ENCODE measurements around the gene CCDC50. TPM values are rescaled to one million over a fixed set of nuclear protein-coding genes. Genes with fewer than 3 reads are reported as not detected.

CCDC50 gene
- total RNA-seq, 2 donors from 2014 or later = 29.4 to 35.9 TPM

DNA sequence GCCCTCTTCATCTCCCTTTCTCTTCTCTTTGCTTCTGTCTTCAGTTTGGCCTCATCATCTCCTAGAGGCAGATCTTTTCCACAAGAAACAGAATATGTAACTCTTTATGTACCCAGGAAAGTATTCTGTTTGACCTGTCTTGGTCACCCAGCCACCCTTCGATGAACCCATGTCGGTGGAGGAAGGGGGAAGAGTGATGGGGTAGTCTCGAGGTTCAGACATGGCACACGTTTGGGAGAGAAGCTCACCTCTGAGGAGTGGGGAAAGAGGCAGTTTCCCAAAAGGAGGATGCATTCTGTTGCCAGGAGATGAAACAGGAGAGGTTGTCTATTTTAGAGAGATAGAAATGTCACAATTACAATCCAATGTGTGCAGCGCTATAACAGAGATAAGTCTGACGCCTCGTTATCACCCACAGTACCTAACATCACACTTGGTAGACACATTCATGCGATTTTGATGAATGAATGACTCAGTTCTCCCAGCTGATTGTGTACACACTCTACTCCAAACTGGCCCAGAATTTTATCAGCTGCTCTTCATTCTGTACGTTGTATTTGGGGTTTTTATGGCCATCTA lies 722 bp upstream of the CCDC50 start:
- H3K4me1 Mint-ChIP-seq (ENCODE audit: low read depth) = peaks cover 18% of the 10 kb centered on the region
- peaks cover 0 to under 1% of the 10 kb centered on the region in 2 donors for H3K9me3 Mint-ChIP-seq
- ATAC-seq (replicated peaks in 1 of 2) = peak; percentile 69 to 79
- H3K36me3 Mint-ChIP-seq (ENCODE audit: insufficient read depth in 2 of 2) = peaks cover 2% of the 10 kb centered on the region in 2 donors
- DNase-seq = no peak
- peak overlapping the region; percentile 43 to 72 for H3K4me3 Mint-ChIP-seq
- H3K27me3 Mint-ChIP-seq (ENCODE audit: low read depth) = peaks cover 23% of the 10 kb centered on the region
- H3K27ac Mint-ChIP-seq = peak overlapping the region; percentile 5

DNA sequence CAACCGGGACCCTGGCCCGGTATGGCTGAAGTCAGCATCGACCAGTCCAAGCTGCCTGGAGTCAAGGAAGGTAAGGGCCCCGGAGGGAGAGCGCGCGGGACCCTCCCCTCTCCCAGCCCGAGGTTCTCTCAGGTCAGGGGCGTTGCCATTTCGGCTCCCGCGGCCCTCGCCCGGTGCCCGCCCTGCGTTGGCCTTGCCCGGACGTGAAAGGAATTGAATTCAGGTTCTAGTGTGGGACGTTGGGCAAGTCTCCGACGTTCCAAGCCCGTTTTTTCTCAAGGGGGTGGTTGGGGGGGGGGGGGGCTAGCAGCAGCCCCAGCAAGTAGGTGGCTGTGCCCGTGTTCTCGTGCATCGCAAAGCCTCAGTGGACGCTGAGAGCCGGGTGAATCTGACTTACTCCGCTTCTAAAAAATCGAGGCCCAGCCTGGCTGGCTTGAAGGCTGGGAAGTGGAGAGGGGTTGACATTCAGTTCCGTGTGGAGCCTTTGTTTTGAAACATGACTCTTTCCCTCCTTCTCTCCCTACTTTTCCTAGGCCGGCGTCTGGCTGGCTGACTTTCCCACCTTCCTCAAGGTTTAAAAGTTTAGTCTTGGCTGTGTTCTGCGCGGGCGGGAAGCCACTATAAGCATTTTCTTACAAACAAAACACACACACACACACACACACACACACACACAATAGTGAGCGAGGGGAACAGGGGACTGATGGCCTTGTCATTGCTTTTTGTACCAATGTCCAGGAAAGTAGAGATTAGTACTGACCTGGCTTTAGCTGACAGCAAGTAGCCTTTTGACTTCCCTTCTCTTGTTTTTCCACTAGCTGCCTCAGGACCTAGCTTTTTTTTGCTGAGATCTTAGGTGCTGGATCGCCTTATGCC lies 698 bp downstream of the CCDC50 start, which contains the start of gene UTS2B:
UTS2B (minus strand) TSS at position 873 of the 876 bp plus-strand sequence. CDS start 48,337 bp downstream, outside the sequence.
- H3K9me3 Mint-ChIP-seq = no peaks in the 10 kb centered on the region
- peaks cover 2% of the 10 kb centered on the region in 2 donors for H3K36me3 Mint-ChIP-seq (ENCODE audit: insufficient read depth in 2 of 2)
- H3K4me3 Mint-ChIP-seq = peak within 1 kb of the TSS; percentile 72 to 89
- peaks cover 23% of the 10 kb centered on the region for H3K27me3 Mint-ChIP-seq (ENCODE audit: low read depth)
- H3K27ac Mint-ChIP-seq = peak within 1 kb of the TSS; percentile 85
- DNase-seq = peak; percentile 17 to 19
- peaks cover 18% of the 10 kb centered on the region for H3K4me1 Mint-ChIP-seq (ENCODE audit: low read depth)
- peak; percentile 29 to 45 for ATAC-seq (replicated peaks in 1 of 2)

DNA sequence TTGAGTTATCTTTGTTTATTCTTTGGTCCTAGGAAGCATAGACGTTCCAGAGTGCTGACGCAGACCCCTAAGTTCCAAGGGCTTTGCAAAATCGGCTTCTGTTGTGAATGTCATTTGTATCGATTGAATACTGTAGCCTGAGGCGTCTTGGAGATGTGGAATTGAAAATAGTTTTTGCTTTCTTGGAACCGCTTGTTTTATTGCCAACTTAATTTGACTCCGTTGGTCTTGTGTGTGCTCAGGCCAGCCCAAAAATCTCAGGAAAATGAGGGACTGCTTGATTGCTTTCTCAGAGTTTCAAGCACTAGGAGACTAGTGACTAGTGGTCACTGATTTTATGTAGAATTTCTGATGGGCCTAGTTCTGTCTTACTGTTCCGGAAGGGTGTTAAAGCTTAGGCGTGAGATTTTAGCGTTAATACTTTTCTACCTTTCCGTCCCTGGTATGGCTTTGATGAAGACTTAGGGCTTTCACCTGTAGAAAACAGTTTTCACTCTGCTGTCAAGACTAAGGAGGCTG lies 1.4 kb downstream of the CCDC50 start:
- Mint-ChIP-seq H3K27ac (peak overlapping the region; percentile 85), H3K9me3 (no peaks in the 10 kb centered on the region)

DNA sequence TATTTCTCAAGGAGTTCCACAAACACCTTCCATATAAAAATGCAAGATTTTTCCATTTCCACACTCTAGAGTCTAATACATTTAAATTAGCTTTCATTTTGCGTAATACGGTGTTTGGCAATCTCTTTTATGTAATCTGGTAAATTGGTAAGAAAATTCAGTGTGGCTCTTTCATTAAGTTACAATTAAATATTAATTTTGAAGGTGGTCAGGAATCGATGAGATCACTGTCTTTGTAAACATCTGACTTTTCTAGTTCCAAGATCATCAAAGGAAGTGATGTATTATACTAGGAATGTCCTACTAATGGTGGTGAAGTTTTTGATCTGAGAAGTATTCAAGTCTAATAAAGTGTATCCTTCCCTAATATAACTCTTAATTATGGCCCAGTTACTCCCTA lies 2.2 kb downstream of the CCDC50 start:
- no peak for ATAC-seq (replicated peaks in 1 of 2)
- Mint-ChIP-seq H3K27me3 (ENCODE audit: low read depth) (peaks cover 23% of the 10 kb centered on the region), H3K4me3 (peak overlapping the region; percentile 72 to 89), H3K27ac (no peak overlapping the region), H3K36me3 (ENCODE audit: insufficient read depth in 2 of 2) (peaks cover 2% of the 10 kb centered on the region in 2 donors), H3K9me3 (no peaks in the 10 kb centered on the region), H3K4me1 (ENCODE audit: low read depth) (peaks cover 22% of the 10 kb centered on the region)
- no peak for DNase-seq

More for the DNA sequence above, 1.4 kb downstream of the CCDC50 start:
- peaks cover 2% of the 10 kb centered on the region in 2 donors for H3K36me3 Mint-ChIP-seq (ENCODE audit: insufficient read depth in 2 of 2)
- peak overlapping the region; percentile 72 to 89 for H3K4me3 Mint-ChIP-seq
- peaks cover 23% of the 10 kb centered on the region for H3K27me3 Mint-ChIP-seq (ENCODE audit: low read depth)
- H3K4me1 Mint-ChIP-seq (ENCODE audit: low read depth) = peaks cover 19% of the 10 kb centered on the region
- DNase-seq (no peak), ATAC-seq (replicated peaks in 1 of 2) (no peak)

DNA sequence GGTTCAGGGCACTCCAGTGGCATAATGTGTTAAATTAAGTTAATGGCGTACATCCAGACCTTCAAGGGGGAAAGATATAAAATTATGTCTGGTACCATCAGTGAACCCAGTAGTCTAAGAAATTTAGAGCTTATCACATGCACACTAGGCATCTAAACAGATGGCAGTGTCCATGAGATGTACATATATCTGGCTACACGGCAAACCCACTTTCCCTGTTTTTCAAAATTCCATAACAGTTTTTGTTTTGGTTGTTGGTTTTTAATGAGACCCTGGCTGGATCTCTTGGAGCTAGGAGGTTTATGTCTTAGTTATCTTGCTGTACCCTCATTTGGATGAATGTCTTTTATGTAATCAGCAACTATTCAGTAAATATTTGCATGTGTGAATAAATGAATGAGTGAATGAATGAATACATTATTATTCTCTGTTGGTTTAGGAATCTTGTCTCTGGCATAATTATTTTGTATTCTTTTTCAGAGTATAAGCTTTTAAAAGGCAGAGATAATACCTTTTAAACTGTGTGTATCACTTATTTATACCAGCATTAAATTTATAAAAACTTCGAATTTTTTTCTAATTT lies 4.2 kb downstream of the CCDC50 start:
- Mint-ChIP-seq H3K4me1 (ENCODE audit: low read depth) (peaks cover 32% of the 10 kb centered on the region), H3K36me3 (ENCODE audit: insufficient read depth in 2 of 2) (peaks cover 2% of the 10 kb centered on the region in 2 donors), H3K27me3 (ENCODE audit: low read depth) (peaks cover 21% of the 10 kb centered on the region), H3K9me3 (no peaks in the 10 kb centered on the region), H3K27ac (no peak overlapping the region), H3K4me3 (no peak overlapping the region)
- ATAC-seq (replicated peaks in 1 of 2) (no peak), DNase-seq (no peak)

DNA sequence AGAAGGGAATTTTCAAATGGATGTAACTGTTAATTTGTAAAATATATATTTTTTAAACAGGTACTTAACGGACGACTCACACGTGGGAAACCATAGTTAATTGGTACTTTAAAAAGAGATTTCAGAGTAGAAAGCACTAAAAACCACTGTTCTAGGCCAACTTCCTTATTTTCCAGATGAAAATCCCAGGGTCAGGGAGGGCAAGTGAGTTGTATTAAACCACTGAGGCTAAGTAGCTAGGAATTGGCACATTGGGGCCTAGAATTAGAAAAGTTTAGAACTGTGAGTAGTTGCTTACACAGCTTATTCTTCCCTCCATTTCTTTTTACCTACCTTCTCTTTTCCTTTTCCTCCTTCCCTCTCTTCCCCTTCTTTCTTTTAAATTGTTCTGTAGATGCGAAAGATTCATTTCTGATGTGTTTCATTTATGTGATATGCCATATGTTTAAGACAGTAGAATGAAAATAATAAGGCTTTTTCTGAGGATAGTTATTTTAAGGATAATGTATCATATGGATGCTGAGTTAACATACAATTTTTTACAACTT lies 5.2 kb downstream of the CCDC50 start:
- Mint-ChIP-seq H3K27me3 (ENCODE audit: low read depth) (peaks cover 15% of the 10 kb centered on the region), H3K36me3 (ENCODE audit: insufficient read depth in 2 of 2) (peaks cover 2% of the 10 kb centered on the region in 2 donors), H3K4me1 (ENCODE audit: low read depth) (peaks cover 35% of the 10 kb centered on the region), H3K27ac (no peak overlapping the region), H3K9me3 (no peaks in the 10 kb centered on the region), H3K4me3 (peak overlapping the region in 1 of 2 donors; percentile 29)
- DNase-seq (no peak), ATAC-seq (replicated peaks in 1 of 2) (no peak)

DNA sequence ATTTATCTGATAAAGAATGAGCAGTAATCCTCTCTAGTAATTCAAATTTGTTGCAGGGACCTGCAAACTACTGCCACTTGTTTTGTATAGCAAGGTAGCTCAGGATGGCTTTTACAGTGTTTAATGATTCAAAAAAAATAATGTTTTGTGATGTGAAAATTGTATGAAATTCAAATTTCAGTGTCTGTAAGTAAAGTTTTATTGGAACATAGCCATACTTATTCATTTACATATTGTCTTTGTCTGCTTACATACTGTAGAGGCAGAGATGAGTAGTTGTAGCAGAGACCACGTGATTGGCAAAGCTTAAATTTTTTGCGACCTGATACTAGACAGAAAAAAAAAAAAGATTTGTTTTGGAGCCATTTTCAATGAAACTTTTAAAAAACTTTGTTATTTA lies 7.6 kb downstream of the CCDC50 start:
- DNase-seq = no peak
- no peak overlapping the region for H3K27ac Mint-ChIP-seq
- peaks cover 24% of the 10 kb centered on the region for H3K4me1 Mint-ChIP-seq (ENCODE audit: low read depth)

DNA sequence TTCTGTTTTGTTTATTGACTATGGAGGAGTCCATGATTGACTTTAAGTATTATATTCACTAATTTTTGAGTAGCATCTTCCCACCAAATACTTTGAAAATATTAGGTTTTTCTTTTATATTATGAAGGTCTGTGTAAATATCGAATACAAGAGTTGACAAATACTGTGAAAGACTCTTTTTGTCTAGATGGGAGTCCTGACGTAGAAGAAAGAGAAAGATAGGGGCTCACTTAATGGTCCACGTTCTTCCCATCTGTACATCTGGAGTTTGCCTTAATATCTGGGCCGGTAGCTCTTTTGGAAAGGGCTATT lies 8.9 kb downstream of the CCDC50 start:
- Mint-ChIP-seq H3K4me1 (ENCODE audit: low read depth) (peaks cover 24% of the 10 kb centered on the region), H3K27me3 (ENCODE audit: low read depth) (no peaks in the 10 kb centered on the region), H3K36me3 (ENCODE audit: insufficient read depth in 2 of 2) (no peaks in the 10 kb centered on the region), H3K4me3 (peak overlapping the region; percentile 6 to 49), H3K9me3 (no peaks in the 10 kb centered on the region), H3K27ac (peak overlapping the region; percentile 82)
- DNase-seq (no peak), ATAC-seq (replicated peaks in 1 of 2) (no peak)

More for the DNA sequence above, 7.6 kb downstream of the CCDC50 start:
- Mint-ChIP-seq H3K4me3 (peak overlapping the region in 1 of 2 donors; percentile 40), H3K36me3 (ENCODE audit: insufficient read depth in 2 of 2) (no peaks in the 10 kb centered on the region), H3K27me3 (ENCODE audit: low read depth) (no peaks in the 10 kb centered on the region), H3K9me3 (no peaks in the 10 kb centered on the region)
- ATAC-seq (replicated peaks in 1 of 2) = no peak

DNA sequence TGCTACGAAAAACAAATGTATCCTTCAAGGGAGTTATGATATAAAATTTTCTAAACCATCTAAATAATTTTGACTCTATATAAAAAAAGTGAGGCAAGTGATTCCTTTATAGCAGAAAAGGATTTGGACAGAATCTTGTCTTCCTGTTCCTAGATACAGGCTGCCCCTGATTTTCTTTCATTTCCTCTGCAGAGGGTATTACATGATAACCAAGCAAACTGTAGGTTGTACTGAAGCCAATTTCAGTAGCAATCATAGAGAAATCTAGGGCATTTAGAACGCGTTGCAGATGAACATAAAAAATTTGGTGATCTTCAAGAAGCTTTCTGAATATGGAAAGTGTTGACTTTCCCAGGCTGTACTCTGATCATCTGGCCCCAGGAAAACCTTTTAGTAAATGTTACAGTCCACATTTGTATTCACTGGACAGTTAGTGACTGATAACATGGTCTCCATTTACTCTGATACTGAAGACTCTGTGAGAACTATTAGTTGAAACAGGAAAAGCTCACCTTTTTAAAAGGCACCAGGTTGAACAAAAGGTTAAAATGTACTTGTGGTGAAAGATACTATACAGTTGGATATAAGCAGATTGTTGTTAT lies 10.2 kb downstream of the CCDC50 start:
- H3K27ac Mint-ChIP-seq = no peak overlapping the region
- DNase-seq (no peak), ATAC-seq (replicated peaks in 1 of 2) (no peak)
- H3K4me3 Mint-ChIP-seq = no peak overlapping the region
- H3K4me1 Mint-ChIP-seq (ENCODE audit: low read depth) = peaks cover 24% of the 10 kb centered on the region
- no peaks in the 10 kb centered on the region for H3K9me3 Mint-ChIP-seq
- no peaks in the 10 kb centered on the region for H3K36me3 Mint-ChIP-seq (ENCODE audit: insufficient read depth in 2 of 2)
- no peaks in the 10 kb centered on the region for H3K27me3 Mint-ChIP-seq (ENCODE audit: low read depth)

DNA sequence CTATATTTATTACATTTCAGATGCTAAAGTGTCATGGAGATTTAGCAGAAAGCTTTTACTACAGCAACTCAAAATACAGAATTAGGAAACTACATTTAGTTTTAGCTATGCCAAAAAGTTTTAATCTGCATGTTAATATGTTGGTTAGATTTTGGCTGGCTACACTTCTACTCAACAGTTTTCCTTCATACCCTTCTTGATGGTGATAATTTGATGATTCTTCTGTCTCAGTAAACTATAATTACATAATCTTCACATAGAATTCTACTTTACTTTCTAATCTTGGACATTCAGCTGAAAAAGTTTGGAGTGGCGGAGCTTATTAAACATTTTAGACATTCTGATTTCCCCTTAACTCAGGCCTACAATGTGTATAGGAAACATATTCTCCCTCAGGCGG lies 11.2 kb downstream of the CCDC50 start:
- Mint-ChIP-seq H3K4me1 (ENCODE audit: low read depth) (peaks cover 24% of the 10 kb centered on the region), H3K4me3 (no peak overlapping the region), H3K27ac (no peak overlapping the region), H3K9me3 (no peaks in the 10 kb centered on the region), H3K36me3 (ENCODE audit: insufficient read depth in 2 of 2) (no peaks in the 10 kb centered on the region), H3K27me3 (ENCODE audit: low read depth) (no peaks in the 10 kb centered on the region)
- no peak for ATAC-seq (replicated peaks in 1 of 2)
- no peak for DNase-seq

DNA sequence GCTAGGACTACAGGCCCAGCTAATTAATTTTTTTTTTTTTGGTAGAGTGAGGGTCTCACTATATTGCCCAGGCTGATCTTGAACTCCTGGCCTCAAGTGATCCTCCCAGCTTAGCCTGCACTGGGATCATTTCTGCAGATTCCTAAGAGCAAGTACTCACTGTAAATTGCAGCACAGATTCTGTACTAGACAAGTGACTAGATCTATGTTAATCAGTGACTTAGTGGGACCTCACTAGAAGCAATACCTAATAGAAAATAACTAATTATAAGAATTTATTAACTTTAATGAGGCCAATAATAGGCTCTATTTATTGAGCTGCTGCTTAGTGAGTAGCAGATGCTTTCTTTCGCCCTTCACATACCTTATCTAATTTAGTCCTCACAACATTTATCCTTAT lies 11.8 kb downstream of the CCDC50 start:
- H3K9me3 Mint-ChIP-seq = no peaks in the 10 kb centered on the region
- H3K4me3 Mint-ChIP-seq = no peak overlapping the region
- ATAC-seq (replicated peaks in 1 of 2) (no peak), DNase-seq (no peak)
- H3K27ac Mint-ChIP-seq = no peak overlapping the region
- no peaks in the 10 kb centered on the region for H3K36me3 Mint-ChIP-seq (ENCODE audit: insufficient read depth in 2 of 2)
- H3K27me3 Mint-ChIP-seq (ENCODE audit: low read depth) = no peaks in the 10 kb centered on the region
- peaks cover 20% of the 10 kb centered on the region for H3K4me1 Mint-ChIP-seq (ENCODE audit: low read depth)

DNA sequence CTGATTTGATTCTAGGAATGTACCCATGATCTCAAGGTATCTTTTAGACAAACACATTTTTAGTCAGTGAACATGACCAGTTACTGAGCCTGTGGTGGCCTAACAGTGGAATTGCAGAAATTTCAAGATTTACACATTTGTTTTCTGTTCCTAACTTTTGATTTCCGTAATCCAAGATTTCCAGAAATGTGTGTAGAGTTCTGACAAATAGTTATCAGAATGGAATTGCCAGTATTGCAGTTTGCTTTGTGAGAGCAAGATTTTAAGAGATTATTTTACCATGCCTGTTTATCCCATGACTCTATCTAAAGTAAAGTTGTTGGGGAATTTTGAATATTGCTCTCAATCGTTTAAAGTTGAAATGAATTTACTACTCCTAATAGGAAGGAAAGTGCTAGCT lies 12.8 kb downstream of the CCDC50 start:
- Mint-ChIP-seq H3K4me1 (ENCODE audit: low read depth) (peaks cover 20% of the 10 kb centered on the region), H3K36me3 (ENCODE audit: insufficient read depth in 2 of 2) (no peaks in the 10 kb centered on the region), H3K4me3 (no peak overlapping the region), H3K9me3 (no peaks in the 10 kb centered on the region), H3K27ac (no peak overlapping the region), H3K27me3 (ENCODE audit: low read depth) (no peaks in the 10 kb centered on the region)
- ATAC-seq (replicated peaks in 1 of 2) (no peak), DNase-seq (no peak)
